Brain microvascular endothelial cell (primary cell): ENCODE results near the gene NPY.

Source experiments
- DNase-seq: peaks from one replicate; pipeline ENCODE4 v3.0.0-alpha.2; 2020
- H3K27ac ChIP-seq: fragments of 250-450 bp; sonication (Bioruptor Pico); 2 replicates; pipeline ENCODE4 v1.5.1; 2020; ENCODE audit warnings: mild to moderate bottlenecking, moderate library complexity
- H3K27me3 ChIP-seq: fragments of 250-450 bp; sonication (Bioruptor Pico); replicated peaks from 2 replicates; pipeline ENCODE4 v1.5.1; 2020; ENCODE audit warnings: mild to moderate bottlenecking
- H3K36me3 ChIP-seq: fragments of 250-450 bp; sonication (Bioruptor Pico); replicated peaks from 2 replicates; pipeline ENCODE4 v1.5.1; 2020; ENCODE audit warnings: mild to moderate bottlenecking
- H3K4me3 ChIP-seq: 2 replicates; pipeline ENCODE4 v1.5.1; 2011; ENCODE audit warnings: low read depth, mild to moderate bottlenecking, control low read depth, low read length, moderate library complexity
- CTCF ChIP-seq: IDR thresholded peaks from 2 replicates; pipeline ENCODE4 v1.5.1; 2011; ENCODE audit warnings: low read depth, mild to moderate bottlenecking, moderate library complexity, low read length, control low read depth, inconsistent platforms; ENCODE audit errors: missing control alignments
- in situ Hi-C: cut with HindIII; loops from 2 replicates; pipeline ENCODE4 v1.10.0; 2017; ENCODE audit warnings: low sequenced_read_pairs, low pct_ligation_motif_present

NPY gene

DNA sequence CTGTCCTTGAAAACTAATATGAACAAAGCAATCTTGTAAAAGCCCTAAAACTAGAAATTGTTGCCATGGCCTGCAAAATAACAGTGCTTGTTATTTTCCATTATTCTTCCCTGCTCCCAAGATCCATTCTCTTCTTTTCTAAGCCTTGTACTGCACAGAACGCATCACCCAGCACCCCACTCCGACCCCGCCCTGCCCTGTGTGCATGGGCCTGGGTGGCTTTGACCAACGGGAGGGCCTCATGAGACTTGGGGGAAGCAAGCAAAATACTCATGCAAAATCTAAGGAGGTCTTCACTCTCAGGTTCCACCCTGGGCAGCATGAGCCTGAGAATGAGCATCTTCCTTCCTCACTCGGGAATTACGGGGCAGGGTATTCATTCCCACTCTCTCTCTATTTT lies 32.4 kb downstream of the NPY start:
- TF ChIP-seq CTCF: no peak
- in situ Hi-C loops: no loop called here
- Histone ChIP-seq H3K36me3 (no peaks in the 10 kb centered on the region), H3K4me3 (no peak overlapping the region), H3K27ac (no peak overlapping the region), H3K27me3 (no peaks in the 10 kb centered on the region)
- no peak for DNase-seq

DNA sequence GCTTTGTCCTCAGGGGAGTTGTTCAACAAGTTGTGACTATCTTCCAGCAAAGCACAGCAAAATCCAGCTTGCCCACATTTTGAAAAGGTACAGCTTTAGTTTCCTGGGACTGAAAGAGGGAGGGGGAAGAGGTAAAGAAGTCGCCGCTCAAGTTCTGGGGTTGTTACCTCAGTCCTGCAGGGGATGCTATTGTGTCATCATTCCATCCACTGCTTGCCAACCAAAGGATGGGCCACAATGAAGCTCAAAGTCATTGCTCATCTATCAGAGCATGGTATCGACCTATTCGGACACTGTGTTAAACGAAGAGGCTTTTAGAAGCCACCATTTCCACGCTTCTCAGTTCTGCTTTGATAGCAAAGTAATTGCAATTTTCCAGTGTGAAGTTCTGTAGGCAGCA lies 34.3 kb downstream of the NPY start:
- no peaks in the 10 kb centered on the region for H3K27me3 ChIP-seq
- no peak overlapping the region for H3K27ac ChIP-seq
- H3K36me3 ChIP-seq: no peaks in the 10 kb centered on the region
- no peak overlapping the region for H3K4me3 ChIP-seq
- no peak for DNase-seq
- TF ChIP-seq CTCF: peak; percentile 59
- in situ Hi-C loops: no loop called here

DNA sequence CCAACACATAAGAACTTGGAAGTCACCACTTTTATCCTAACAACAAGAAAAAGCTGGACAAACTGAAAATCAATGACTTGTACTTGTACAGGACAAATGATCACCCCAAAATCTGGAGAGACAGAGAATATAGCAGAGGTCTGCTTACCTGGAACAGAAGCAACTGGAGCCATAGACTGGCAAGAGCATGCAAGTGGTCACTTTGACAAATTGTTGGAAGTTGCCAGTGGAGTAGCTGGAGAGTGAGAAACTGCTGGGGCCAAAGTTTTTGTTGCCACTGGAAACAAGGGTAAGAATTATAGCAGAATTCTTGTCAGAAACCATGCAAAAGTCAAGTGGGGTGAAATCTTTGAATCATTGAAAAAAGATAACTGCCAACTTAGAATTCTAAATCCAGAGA lies 35.2 kb downstream of the NPY start:
- in situ Hi-C loops: no loop called here
- no peak for DNase-seq
- Histone ChIP-seq H3K27ac (no peak overlapping the region), H3K36me3 (no peaks in the 10 kb centered on the region), H3K27me3 (no peaks in the 10 kb centered on the region), H3K4me3 (no peak overlapping the region)
- TF ChIP-seq CTCF: no peak

DNA sequence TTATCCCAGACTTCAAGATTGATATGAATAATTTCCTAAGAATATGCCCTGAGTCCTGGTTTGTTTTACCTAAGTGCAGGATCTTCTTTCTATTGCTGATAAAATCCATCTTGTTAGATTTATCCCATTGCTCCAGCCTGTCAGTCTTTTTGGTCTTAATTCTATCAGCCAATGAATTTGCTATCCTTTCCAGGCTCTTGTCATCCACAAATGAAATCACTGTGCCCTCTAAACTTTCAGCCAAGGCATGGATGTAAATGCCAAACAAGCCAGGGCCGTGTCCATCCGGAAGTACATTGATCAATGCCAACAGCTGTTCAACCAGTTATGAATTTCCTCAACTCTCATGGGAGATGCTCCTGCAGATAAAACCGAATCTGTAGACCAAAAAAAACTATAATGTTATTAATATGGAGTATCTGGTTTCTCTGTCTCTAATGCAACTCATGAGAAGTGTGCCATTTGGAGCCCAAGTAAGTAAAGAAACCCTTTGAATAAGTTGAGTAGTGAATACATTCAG lies 40.0 kb downstream of the NPY start:
- H3K36me3 ChIP-seq: no peaks in the 10 kb centered on the region
- H3K27me3 ChIP-seq: no peaks in the 10 kb centered on the region
- DNase-seq: no peak
- no peak overlapping the region for H3K4me3 ChIP-seq
- TF ChIP-seq CTCF: no peak
- H3K27ac ChIP-seq: no peak overlapping the region
- in situ Hi-C loops: no loop called here

DNA sequence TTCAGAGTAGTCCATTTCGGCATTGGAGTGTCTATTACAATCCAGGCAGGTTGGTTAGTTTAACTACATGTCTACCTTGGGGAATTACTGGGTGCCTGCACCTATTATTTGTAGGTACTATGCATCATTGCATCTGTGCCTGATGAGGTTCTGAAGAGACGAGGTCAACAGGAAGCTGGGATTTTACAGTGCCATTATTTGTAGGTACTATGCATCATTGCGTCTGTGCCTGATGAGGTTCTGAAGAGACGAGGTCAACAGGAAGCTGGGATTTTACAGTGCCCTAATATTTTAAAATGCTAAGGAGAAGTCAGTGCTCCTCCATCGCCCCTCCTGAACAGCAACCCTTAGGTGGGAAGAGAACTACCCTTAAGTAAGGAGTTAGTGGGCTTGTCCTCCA lies 41.7 kb downstream of the NPY start:
- TF ChIP-seq CTCF: no peak
- Histone ChIP-seq H3K27me3 (no peaks in the 10 kb centered on the region), H3K36me3 (no peaks in the 10 kb centered on the region), H3K4me3 (no peak overlapping the region), H3K27ac (no peak overlapping the region)
- in situ Hi-C loops: no loop called here
- no peak for DNase-seq

DNA sequence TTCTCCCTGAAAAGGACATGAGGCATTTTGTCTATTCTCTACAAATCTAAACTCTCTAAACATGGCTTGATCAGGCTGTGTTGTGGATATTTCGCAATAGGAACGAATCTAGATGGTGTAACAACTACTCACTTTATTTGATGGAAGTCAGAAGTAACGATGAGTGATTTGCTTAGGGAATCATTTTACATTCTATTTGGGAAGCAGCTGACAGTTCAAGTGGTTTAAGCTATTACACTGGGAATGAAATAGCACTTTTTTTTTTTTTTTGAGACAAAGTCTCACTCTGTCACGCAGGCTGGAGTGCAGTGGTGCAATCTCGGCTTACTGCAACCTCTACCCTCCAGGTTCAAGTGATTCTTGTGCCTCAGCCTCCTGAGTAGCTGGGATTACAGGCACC lies 44.1 kb downstream of the NPY start:
- Histone ChIP-seq H3K27ac (no peak overlapping the region), H3K36me3 (no peaks in the 10 kb centered on the region), H3K27me3 (no peaks in the 10 kb centered on the region), H3K4me3 (no peak overlapping the region)
- no peak for DNase-seq
- TF ChIP-seq CTCF: no peak
- in situ Hi-C loops: no loop called here
